Measurements from ENCODE around the gene HPCA.

The HPCA gene

GRCh38 chr1:32939655-32940371 lies 53.5 kb downstream of the HPCA start:
- no peak for DNase-seq

DNA sequence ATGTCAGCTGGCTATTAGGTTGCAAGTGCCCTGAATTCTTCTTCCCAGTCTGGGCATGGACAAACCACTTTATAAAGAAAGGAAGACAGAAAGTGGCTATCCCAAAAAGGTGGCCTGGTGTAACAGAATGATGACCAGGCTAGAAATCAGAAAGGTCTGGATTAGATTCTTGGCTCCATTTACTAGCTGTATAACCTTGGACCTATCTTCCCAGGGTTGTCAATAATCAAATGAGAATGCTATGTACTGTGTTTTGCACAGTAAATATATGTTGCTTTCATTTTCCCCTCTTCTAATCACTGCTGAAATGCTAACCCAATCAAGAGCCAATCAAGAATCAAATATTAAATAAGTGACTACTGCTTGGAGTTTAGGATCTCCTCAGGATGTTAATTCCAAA lies 57.9 kb downstream of the HPCA start:
- no peak for DNase-seq
